ENCODE measurements around the gene BCS1L. TPM values are rescaled to one million over a fixed set of nuclear protein-coding genes. Genes with fewer than 3 reads are reported as not detected.
A peak's percentile ranks its signal among the peaks of the same experiment; 100 is the strongest.

BCS1L gene
- polyA plus RNA-seq, 1 experiment, result 49.0 TPM

- Histone ChIP-seq H3K27me3 (ENCODE audit: control insufficient read depth, insufficient read depth, low read length) (no peaks in the 10 kb centered on the region), H3K36me3 (ENCODE audit: control insufficient read depth, insufficient read depth, low read length) (peaks cover 40% of the 10 kb centered on the region), H3K4me3 (ENCODE audit: low read depth, low read length) (no peak overlapping the region)
- ChIA-PET CTCF (interaction anchor here (2.2 kb wide), 1 partner anchor 14 kb away, joined by 8 read pairs; the partner anchor contains the start of genes BCS1L and ZNF142), POLR2A (no interaction called here)
- no peak for DNase-seq (ENCODE audit: low read depth)
- TF ChIP-seq, protein P1, sequence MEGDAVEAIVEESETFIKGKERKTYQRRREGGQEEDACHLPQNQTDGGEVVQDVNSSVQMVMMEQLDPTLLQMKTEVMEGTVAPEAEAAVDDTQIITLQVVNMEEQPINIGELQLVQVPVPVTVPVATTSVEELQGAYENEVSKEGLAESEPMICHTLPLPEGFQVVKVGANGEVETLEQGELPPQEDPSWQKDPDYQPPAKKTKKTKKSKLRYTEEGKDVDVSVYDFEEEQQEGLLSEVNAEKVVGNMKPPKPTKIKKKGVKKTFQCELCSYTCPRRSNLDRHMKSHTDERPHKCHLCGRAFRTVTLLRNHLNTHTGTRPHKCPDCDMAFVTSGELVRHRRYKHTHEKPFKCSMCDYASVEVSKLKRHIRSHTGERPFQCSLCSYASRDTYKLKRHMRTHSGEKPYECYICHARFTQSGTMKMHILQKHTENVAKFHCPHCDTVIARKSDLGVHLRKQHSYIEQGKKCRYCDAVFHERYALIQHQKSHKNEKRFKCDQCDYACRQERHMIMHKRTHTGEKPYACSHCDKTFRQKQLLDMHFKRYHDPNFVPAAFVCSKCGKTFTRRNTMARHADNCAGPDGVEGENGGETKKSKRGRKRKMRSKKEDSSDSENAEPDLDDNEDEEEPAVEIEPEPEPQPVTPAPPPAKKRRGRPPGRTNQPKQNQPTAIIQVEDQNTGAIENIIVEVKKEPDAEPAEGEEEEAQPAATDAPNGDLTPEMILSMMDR (IDR thresholded peaks at IDR 0.05; ENCODE audit: insufficient read depth, low read depth, low read length), result no peak
These were observed 14.8 kb upstream of the BCS1L start for GRCh38 chr2:218644721-218645120.

GRCh38 chr2:218645126-218645525, 14.4 kb upstream of the BCS1L start:
- H3K36me3 ChIP-seq (ENCODE audit: control insufficient read depth, insufficient read depth, low read length), result peaks cover 40% of the 10 kb centered on the region
- no peaks in the 10 kb centered on the region for H3K27me3 ChIP-seq (ENCODE audit: control insufficient read depth, insufficient read depth, low read length)
- TF ChIP-seq, protein P1 (IDR thresholded peaks at IDR 0.05; ENCODE audit: insufficient read depth, low read depth, low read length), result no peak
- ChIA-PET CTCF (interaction anchor here (2.2 kb wide), 1 partner anchor 14 kb away, joined by 8 read pairs; the partner anchor contains the start of genes BCS1L and ZNF142), POLR2A (no interaction called here)
- H3K4me3 ChIP-seq (ENCODE audit: low read depth, low read length), result no peak overlapping the region
- no peak for DNase-seq (ENCODE audit: low read depth)

- DNase-seq (ENCODE audit: low read depth), result no peak
- ChIA-PET POLR2A (interaction anchor here (0.5 kb wide), 1 partner anchor 90 kb away, joined by 8 read pairs; no protein-coding TSS in a partner anchor), CTCF (interaction anchor here (0.6 to 4.0 kb wide), 14 partner anchors 9 to 455 kb away, joined by 3 to 24 read pairs (median 4); partner anchors contain the start of genes BCS1L, PLCD4 and ZNF142)
- TF ChIP-seq, protein P1 (IDR thresholded peaks at IDR 0.05; ENCODE audit: insufficient read depth, low read depth, low read length), result peak; percentile 89
- H3K4me3 ChIP-seq (ENCODE audit: low read depth, low read length), result no peak overlapping the region
- no peaks in the 10 kb centered on the region for H3K27me3 ChIP-seq (ENCODE audit: control insufficient read depth, insufficient read depth, low read length)
- peaks cover 36% of the 10 kb centered on the region for H3K36me3 ChIP-seq (ENCODE audit: control insufficient read depth, insufficient read depth, low read length)
These were observed 11.2 kb upstream of the BCS1L start for GRCh38 chr2:218648088-218648786.

DNA sequence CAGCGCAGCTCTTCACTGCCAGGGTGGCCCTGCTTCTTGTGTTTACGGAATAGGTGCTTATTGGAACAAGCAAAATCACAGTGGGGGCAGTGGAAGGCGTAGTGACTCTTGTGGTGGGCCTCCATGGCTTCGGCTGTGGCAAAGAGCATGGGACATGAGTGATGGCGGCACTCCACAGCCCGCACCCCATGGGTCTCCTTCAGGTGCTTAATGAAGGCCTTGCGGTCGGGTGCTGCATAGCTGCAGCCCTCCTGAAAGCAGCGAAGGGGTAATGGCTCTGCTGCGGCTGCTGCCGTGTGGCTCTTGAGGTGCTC, 10.7 kb upstream of the BCS1L start:
- Histone ChIP-seq H3K27me3 (ENCODE audit: control insufficient read depth, insufficient read depth, low read length) (no peaks in the 10 kb centered on the region), H3K36me3 (ENCODE audit: control insufficient read depth, insufficient read depth, low read length) (peaks cover 34% of the 10 kb centered on the region), H3K4me3 (ENCODE audit: low read depth, low read length) (no peak overlapping the region)
- ChIA-PET CTCF (interaction anchor here (0.6 to 4.0 kb wide), 7 partner anchors 10 to 454 kb away, joined by 3 to 24 read pairs (median 4); partner anchors contain the start of genes BCS1L, PLCD4 and ZNF142), POLR2A (no interaction called here)
- TF ChIP-seq, protein P1 (IDR thresholded peaks at IDR 0.05; ENCODE audit: insufficient read depth, low read depth, low read length), result no peak
- DNase-seq (ENCODE audit: low read depth), result no peak

DNA sequence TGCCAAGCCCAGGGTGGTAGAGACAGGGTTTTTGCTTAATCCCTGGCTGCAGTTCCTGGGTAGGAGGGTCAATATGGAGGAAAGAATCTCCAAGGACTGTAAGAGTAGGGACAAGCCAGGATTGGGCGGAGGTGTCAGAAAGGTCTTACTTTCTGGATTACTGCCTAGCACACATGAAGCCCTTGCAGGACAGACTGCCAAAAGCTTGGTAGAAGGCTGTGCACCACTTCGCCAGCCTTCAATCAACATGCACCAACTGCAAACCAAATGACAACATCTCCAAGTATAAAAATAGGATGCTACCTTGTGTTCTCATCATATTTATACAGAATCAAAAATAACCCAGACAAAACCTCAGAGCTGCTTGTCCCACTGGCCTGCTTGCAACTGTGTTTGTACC, 3.7 kb upstream of the BCS1L start:
- H3K36me3 ChIP-seq (ENCODE audit: control insufficient read depth, insufficient read depth, low read length), result peaks cover 13% of the 10 kb centered on the region
- CTCF ChIA-PET, result interaction anchor here (0.8 to 1.0 kb wide), 3 partner anchors 32 to 192 kb away, joined by 3 to 6 read pairs (median 3); no protein-coding TSS in a partner anchor
- H3K27me3 ChIP-seq (ENCODE audit: control insufficient read depth, insufficient read depth, low read length), result no peaks in the 10 kb centered on the region
- TF ChIP-seq, protein P1 (IDR thresholded peaks at IDR 0.05; ENCODE audit: insufficient read depth, low read depth, low read length), result no peak
- POLR2A ChIA-PET, result no interaction called here
- DNase-seq (ENCODE audit: low read depth), result no peak
- no peak overlapping the region for H3K4me3 ChIP-seq (ENCODE audit: low read depth, low read length)
